GM21576 (cell line): Measurements from ENCODE around the gene SREK1.
A peak's percentile ranks its signal among the peaks of the same experiment; 100 is the strongest.

ENCODE experiments used
- ATAC-seq: cut with Tn5 transposase; IDR thresholded peaks from one replicate; pipeline ENCODE4 v1.9.1; 2021; ENCODE audit warnings: mild to moderate bottlenecking, moderate library complexity; ENCODE audit not compliant: unreplicated experiment

Gene SREK1

GRCh38 chr5:66161356-66161755 lies 17.3 kb downstream of the SREK1 start:
- no peak for ATAC-seq

DNA sequence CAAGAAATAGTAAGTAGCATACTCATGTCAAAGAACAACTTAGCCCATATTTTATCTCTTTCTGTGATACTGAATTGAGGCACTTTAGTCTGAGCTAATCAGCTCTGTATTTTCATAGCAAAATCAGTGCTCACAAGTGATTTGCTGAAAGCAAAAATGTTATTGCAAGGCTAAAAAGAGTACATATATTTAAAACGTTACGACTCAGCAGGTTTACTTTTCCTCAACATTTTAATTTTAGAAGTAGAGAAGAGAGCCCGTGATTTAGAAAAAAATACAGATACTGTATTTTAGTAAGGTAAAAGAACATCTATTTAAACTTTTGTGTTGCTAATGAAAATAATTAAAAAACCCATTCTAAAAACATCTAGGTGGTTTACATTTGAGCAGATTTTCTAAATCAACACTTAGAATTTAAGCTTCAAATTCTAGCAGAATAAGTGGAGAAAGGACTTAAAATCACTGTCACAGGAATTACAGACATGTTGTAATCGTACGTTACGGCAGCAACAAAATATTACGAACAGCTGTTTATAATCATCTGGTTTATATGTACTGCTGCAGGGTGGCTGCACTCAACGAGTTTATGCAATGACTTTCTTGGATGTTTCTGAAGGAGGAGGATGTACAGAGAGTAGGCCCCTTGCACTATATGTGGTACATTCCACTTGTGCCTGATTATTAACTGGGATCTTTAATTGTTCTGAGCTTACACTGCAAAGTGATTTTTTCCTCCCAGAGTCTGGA lies 20.1 kb downstream of the SREK1 start:
- no peak for ATAC-seq

DNA sequence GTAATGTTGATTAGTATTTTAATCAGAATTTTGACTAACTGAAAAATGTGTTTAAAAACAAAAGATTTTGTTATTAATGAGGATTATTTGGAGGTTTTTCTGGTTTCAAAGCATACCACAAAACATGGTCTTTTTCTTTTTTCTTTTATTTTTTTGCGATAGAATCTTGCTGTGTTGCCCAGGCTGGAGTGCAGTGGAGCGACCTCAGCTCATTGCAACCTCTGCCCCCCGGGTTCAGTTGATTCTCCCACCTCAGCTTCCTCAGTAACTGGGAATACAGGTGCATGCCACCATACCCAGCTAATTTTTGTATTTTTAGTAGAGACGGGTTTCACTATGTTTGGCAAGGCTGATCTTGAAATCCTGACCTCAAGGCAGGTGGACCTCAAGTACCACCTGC lies 24.1 kb downstream of the SREK1 start:
- ATAC-seq: no peak

DNA sequence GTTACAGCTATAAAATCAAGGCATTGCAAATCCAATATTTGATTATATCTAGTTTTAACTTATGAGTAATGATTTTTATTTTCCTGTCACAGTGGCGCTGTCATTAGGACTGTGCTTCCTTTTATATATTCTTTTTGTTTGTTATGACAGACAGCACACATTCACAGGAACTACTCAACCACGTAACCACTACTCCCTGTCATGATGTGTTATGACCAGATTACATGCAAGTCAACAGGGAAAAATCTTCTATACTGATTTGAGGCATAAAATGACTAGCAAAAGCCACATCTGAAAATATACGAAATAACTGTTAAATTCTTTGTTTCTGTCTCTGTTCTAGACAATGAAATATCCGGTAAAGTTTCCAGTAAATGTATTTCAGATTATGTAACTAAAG lies 25.4 kb downstream of the SREK1 start:
- no peak for ATAC-seq

DNA sequence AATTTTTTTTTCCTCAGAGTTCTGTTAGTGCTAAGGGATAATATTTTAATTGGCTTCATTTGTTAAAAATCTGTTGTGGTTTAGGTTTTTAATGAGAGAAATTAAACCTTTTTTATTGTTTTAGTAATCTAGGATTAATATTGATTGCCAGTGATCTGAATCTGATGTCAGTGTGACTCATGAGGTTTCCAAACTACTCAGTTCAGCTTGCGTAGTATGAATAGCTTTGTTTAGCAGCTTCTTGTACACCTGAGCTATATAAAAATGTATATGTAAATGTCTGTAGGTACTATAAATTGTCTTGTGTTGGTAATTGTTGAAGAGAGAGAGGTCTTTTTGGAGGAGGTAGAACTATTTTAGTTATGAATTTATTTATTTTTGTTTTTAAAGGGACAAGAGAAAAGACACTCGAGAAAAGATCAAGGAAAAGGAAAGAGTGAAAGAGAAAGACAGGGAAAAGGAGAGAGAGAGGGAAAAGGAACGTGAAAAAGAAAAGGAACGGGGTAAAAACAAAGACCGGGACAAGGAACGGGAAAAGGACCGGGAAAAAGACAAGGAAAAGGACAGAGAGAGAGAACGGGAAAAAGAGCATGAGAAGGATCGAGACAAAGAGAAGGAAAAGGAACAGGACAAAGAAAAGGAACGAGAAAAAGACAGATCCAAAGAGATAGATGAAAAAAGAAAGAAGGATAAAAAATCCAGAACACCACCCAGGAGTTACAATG lies 26.3 kb downstream of the SREK1 start:
- no peak for ATAC-seq

- peak; percentile 46 for ATAC-seq
Observed at GRCh38 chr5:66171349-66172344, 27.5 kb downstream of the SREK1 start.

- no peak for ATAC-seq
Observed at GRCh38 chr5:66174338-66174737, 30.2 kb downstream of the SREK1 start.

DNA sequence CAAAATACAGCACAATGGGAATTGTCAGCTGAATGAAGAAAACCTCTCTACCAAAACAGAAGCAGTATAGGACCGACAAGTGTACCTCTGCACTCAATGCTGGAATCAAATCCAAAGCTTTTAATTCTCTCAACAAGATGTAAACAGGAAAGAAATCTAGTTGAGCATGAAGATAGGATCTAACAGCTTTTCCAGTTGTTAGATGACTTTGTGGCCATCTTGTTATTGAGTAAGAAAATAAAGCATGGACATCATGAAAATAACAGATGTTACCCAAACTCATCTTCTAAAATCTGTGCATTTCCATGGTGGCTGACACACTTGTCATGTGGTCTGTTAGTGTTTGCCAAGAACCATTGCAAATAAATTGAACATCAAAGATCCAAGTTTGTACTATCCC lies 34.7 kb downstream of the SREK1 start:
- ATAC-seq: no peak

- no peak for ATAC-seq
Observed at GRCh38 chr5:66179297-66180051, 35.4 kb downstream of the SREK1 start.

- no peak for ATAC-seq
Observed at GRCh38 chr5:66180282-66181155, 36.4 kb downstream of the SREK1 start.

DNA sequence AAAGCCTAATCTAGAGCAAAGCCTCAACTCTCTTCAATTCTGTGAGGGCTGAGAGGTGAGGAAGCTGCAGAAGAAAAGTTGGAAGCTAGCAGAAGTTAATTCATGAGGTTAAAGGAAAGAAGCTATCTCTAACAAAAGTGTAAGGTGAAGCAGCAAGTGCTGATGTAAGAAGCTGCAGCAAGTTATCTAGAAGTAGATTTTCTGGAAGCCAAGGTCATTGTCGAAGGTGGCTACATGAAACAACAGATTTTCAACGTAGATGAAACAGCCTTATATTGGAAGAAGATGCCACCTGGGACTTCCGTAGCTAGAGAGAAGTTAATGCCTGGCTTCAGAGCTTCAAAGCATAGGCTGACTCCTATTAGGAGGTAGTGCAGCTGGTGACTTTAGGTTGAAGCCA lies 42.0 kb downstream of the SREK1 start:
- ATAC-seq: no peak

- no peak for ATAC-seq
Observed at GRCh38 chr5:66193419-66193818, 49.3 kb downstream of the SREK1 start.

DNA sequence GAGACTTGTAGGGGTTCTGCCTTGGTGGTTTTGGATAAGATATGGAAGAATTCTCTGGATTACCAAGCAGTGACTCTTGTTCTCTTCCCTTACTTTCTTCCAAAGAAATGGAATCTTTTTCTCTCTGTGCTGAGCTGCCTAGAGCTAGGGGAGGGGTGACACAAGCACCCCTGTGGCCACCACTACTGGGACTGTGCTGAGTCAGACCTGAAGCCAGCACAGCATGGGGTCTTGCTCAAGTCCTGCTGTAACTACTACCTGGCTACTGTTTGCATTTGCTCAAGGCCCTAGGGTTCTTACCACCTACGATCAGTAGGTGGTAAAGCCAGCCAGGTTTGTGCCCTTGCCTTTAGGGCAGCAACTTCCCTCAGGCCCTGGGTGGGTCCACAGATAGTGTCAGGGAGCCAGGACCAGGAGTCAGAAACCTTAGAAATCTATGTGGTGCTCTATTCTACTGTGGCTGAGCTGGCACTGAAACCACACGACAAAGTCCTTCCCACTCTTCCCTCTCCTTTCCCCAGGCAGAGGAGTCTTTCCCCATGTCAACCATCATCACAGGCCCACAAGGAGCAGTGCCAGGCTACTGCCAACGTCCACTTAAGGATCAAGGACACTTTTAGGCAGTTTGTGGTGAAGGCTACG lies 53.8 kb downstream of the SREK1 start:
- no peak for ATAC-seq

DNA sequence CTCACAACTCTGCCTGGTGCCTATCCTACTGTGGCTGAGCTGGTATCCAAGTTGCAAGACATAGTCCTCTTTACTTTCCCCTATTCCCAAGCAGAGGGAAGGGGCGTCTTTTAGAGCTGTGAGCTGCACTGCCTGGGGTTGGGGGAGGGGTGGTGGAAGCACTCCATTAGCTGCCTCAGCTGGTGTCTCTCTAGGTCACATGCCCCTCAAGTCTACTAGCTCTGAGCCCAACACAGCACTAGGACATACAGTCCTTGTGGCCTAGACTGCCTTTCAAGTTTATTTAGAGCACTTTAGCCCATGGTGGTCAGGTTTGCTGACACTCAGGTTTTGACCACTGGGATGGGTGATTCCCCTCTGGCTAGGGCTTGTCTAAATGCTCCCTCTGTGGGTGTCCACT lies 54.7 kb downstream of the SREK1 start:
- no peak for ATAC-seq

- ATAC-seq: no peak
Observed at GRCh38 chr5:66203531-66203930, 59.4 kb downstream of the SREK1 start.

GRCh38 chr5:66206465-66206864 lies 62.4 kb downstream of the SREK1 start:
- ATAC-seq: no peak

DNA sequence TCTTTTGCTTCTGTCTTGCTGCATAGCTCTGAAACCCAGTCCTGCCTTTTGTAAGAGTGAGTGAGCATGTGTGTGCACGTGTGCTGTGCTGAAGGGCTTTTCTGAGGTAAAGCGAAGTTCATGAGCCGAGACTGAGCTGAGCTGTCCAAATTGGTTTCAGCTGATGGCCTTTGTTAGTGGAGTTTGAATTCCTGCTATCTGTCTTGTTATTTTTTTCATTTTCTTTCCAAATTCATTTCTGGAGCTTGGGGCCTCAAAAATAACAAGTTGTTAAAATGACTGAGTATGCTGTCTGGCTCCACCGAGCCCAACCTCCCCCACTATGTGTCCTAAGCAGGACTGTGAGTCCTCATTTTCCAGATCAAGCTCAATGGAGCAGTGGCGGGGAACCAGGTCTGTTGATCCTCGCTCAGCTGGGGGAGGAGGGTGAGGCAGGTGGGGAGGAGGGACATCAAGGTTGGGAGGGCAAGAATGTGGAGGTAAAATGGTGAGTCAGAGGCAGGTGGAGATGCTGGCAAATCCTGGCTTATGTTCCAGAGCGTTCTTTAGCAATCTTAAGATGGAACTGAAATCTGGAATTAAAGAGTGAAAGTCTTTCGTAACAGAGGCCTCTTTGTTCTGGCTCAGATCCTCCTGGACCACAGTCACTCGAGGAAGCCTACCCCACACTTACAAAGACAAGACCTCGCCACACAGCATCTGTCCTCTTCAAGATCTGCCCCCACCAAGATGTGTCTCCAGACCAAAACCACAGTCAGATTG lies 63.9 kb downstream of the SREK1 start:
- ATAC-seq: no peak

- no peak for ATAC-seq
Observed at GRCh38 chr5:66209350-66209749, 65.2 kb downstream of the SREK1 start.
